Activated naive CD8-positive, alpha-beta T cell (primary cell): Measurements from ENCODE around the gene ALDH1B1.

Experiments used
- H3K27ac Mint-ChIP-seq: one replicate; pipeline ENCODE4 v1.8.0; 2021; ENCODE audit warnings: mixed read lengths
- H3K27me3 Mint-ChIP-seq: one replicate; pipeline ENCODE4 v1.8.0; 2021; ENCODE audit warnings: mixed read lengths
- H3K36me3 Mint-ChIP-seq: one replicate; pipeline ENCODE4 v1.8.0; 2021; ENCODE audit warnings: mixed read lengths
- H3K4me1 Mint-ChIP-seq: one replicate; pipeline ENCODE4 v1.8.0; 2021; ENCODE audit warnings: low read depth, mixed read lengths
- H3K4me3 Mint-ChIP-seq: one replicate; pipeline ENCODE4 v1.8.0; 2021; ENCODE audit warnings: mild to moderate bottlenecking, mixed read lengths
- H3K9me3 Mint-ChIP-seq: one replicate; pipeline ENCODE4 v1.8.0; 2021; ENCODE audit warnings: low read depth, mixed read lengths

ALDH1B1 gene

GRCh38 chr9:38357350-38358114, 35.0 kb upstream of the ALDH1B1 start:
- H3K36me3 Mint-ChIP-seq = no peaks in the 10 kb centered on the region

GRCh38 chr9:38358390-38359296, 33.9 kb upstream of the ALDH1B1 start:
- peaks cover 2% of the 10 kb centered on the region for H3K4me1 Mint-ChIP-seq
- no peaks in the 10 kb centered on the region for H3K9me3 Mint-ChIP-seq
- H3K36me3 Mint-ChIP-seq = no peaks in the 10 kb centered on the region
- no peak overlapping the region for H3K4me3 Mint-ChIP-seq
- H3K27me3 Mint-ChIP-seq = peaks cover 2% of the 10 kb centered on the region
- H3K27ac Mint-ChIP-seq = no peak overlapping the region

More at GRCh38 chr9:38357350-38358114, 35.0 kb upstream of the ALDH1B1 start:
- no peaks in the 10 kb centered on the region for H3K4me1 Mint-ChIP-seq
- no peak overlapping the region for H3K27ac Mint-ChIP-seq
- H3K27me3 Mint-ChIP-seq = no peaks in the 10 kb centered on the region
- no peak overlapping the region for H3K4me3 Mint-ChIP-seq
- no peaks in the 10 kb centered on the region for H3K9me3 Mint-ChIP-seq

GRCh38 chr9:38359297-38359653, 33.2 kb upstream of the ALDH1B1 start:
- Mint-ChIP-seq H3K4me1 (peaks cover 2% of the 10 kb centered on the region), H3K4me3 (no peak overlapping the region), H3K9me3 (no peaks in the 10 kb centered on the region)

GRCh38 chr9:38359689-38360385, 32.7 kb upstream of the ALDH1B1 start:
- Mint-ChIP-seq H3K27ac (no peak overlapping the region), H3K27me3 (peaks cover 5% of the 10 kb centered on the region), H3K9me3 (no peaks in the 10 kb centered on the region), H3K36me3 (no peaks in the 10 kb centered on the region), H3K4me3 (no peak overlapping the region), H3K4me1 (peaks cover 2% of the 10 kb centered on the region)

More at GRCh38 chr9:38359297-38359653, 33.2 kb upstream of the ALDH1B1 start:
- H3K36me3 Mint-ChIP-seq = no peaks in the 10 kb centered on the region
- no peak overlapping the region for H3K27ac Mint-ChIP-seq
- H3K27me3 Mint-ChIP-seq = peaks cover 5% of the 10 kb centered on the region

GRCh38 chr9:38360839-38361472, 31.5 kb upstream of the ALDH1B1 start:
- Mint-ChIP-seq H3K27me3 (peaks cover 7% of the 10 kb centered on the region), H3K36me3 (no peaks in the 10 kb centered on the region), H3K4me3 (no peak overlapping the region), H3K4me1 (peaks cover 2% of the 10 kb centered on the region), H3K27ac (no peak overlapping the region), H3K9me3 (no peaks in the 10 kb centered on the region)

- no peak overlapping the region for H3K4me3 Mint-ChIP-seq
- no peaks in the 10 kb centered on the region for H3K9me3 Mint-ChIP-seq
- peaks cover 2% of the 10 kb centered on the region for H3K4me1 Mint-ChIP-seq
- no peak overlapping the region for H3K27ac Mint-ChIP-seq
- peaks cover 7% of the 10 kb centered on the region for H3K27me3 Mint-ChIP-seq
- H3K36me3 Mint-ChIP-seq = no peaks in the 10 kb centered on the region
Measured at GRCh38 chr9:38361473-38361850, 31.0 kb upstream of the ALDH1B1 start.

- peaks cover 9% of the 10 kb centered on the region for H3K27me3 Mint-ChIP-seq
- no peaks in the 10 kb centered on the region for H3K9me3 Mint-ChIP-seq
- peaks cover 2% of the 10 kb centered on the region for H3K4me1 Mint-ChIP-seq
- H3K4me3 Mint-ChIP-seq = peak overlapping the region; percentile 62
- H3K36me3 Mint-ChIP-seq = no peaks in the 10 kb centered on the region
- no peak overlapping the region for H3K27ac Mint-ChIP-seq
Measured at GRCh38 chr9:38362852-38363588, 29.5 kb upstream of the ALDH1B1 start.

GRCh38 chr9:38363589-38363925, 28.9 kb upstream of the ALDH1B1 start:
- Mint-ChIP-seq H3K4me3 (no peak overlapping the region), H3K36me3 (no peaks in the 10 kb centered on the region), H3K4me1 (peaks cover 2% of the 10 kb centered on the region), H3K27me3 (peaks cover 9% of the 10 kb centered on the region), H3K9me3 (no peaks in the 10 kb centered on the region), H3K27ac (no peak overlapping the region)

- Mint-ChIP-seq H3K4me1 (peaks cover 2% of the 10 kb centered on the region), H3K4me3 (no peak overlapping the region), H3K27ac (no peak overlapping the region), H3K36me3 (no peaks in the 10 kb centered on the region), H3K9me3 (no peaks in the 10 kb centered on the region), H3K27me3 (peaks cover 9% of the 10 kb centered on the region)
Measured at GRCh38 chr9:38367898-38368297, 24.6 kb upstream of the ALDH1B1 start.

GRCh38 chr9:38368731-38369130, 23.8 kb upstream of the ALDH1B1 start:
- Mint-ChIP-seq H3K27ac (no peak overlapping the region), H3K4me3 (no peak overlapping the region), H3K4me1 (no peaks in the 10 kb centered on the region), H3K9me3 (no peaks in the 10 kb centered on the region), H3K36me3 (no peaks in the 10 kb centered on the region), H3K27me3 (peaks cover 7% of the 10 kb centered on the region)

- no peak overlapping the region for H3K4me3 Mint-ChIP-seq
- no peak overlapping the region for H3K27ac Mint-ChIP-seq
- H3K27me3 Mint-ChIP-seq = peaks cover 4% of the 10 kb centered on the region
- no peaks in the 10 kb centered on the region for H3K4me1 Mint-ChIP-seq
- H3K9me3 Mint-ChIP-seq = no peaks in the 10 kb centered on the region
- H3K36me3 Mint-ChIP-seq = no peaks in the 10 kb centered on the region
Measured at GRCh38 chr9:38370176-38370575, 22.3 kb upstream of the ALDH1B1 start.

- Mint-ChIP-seq H3K36me3 (no peaks in the 10 kb centered on the region), H3K27me3 (peaks cover 2% of the 10 kb centered on the region), H3K4me1 (no peaks in the 10 kb centered on the region)
Measured at GRCh38 chr9:38371495-38371894, 21.0 kb upstream of the ALDH1B1 start.

GRCh38 chr9:38372762-38373619, 19.5 kb upstream of the ALDH1B1 start:
- Mint-ChIP-seq H3K27me3 (no peaks in the 10 kb centered on the region), H3K36me3 (no peaks in the 10 kb centered on the region), H3K4me1 (no peaks in the 10 kb centered on the region), H3K27ac (no peak overlapping the region), H3K4me3 (no peak overlapping the region), H3K9me3 (no peaks in the 10 kb centered on the region)

More at GRCh38 chr9:38371495-38371894, 21.0 kb upstream of the ALDH1B1 start:
- no peaks in the 10 kb centered on the region for H3K9me3 Mint-ChIP-seq
- H3K27ac Mint-ChIP-seq = no peak overlapping the region
- no peak overlapping the region for H3K4me3 Mint-ChIP-seq
